Caco-2 (cell line): ENCODE data around the gene STAT5B. TPM values are rescaled to one million over a fixed set of nuclear protein-coding genes. Genes with fewer than 3 reads are reported as not detected.
"Not testable (repeated sequence)": the region's sequence is repeated elsewhere in the genome, so short reads cannot be mapped to it uniquely, and the experiment has no call there.

Experiments used
- BruUV-seq: library from RNA; stranded (reverse); fragments of 400-500 nt; replicated peaks from 2 replicates; lab custom pipeline; 2021; lab: Mats Ljungman, UMichigan
- CTCF ChIA-PET: fragments of 300-600 bp; sonication (Branson Sonifier 250); formaldehyde crosslinking; loops from one replicate; lab custom pipeline; 2022; ENCODE audit warnings: antibody characterized with exemption; lab: Charles Lee
- POLR2A ChIA-PET: fragments of 300-600 bp; sonication (Branson Sonifier 250); formaldehyde crosslinking; loops from one replicate; lab custom pipeline; 2022; ENCODE audit warnings: antibody characterized with exemption; lab: Charles Lee
- DNase-seq, 2 experiments: peaks; one replicate each; pipeline versions ENCODE4 v3.0.0 to v3.0.0-alpha.2; 2020 to 2022
- H3K27me3 ChIP-seq: replicated peaks from 2 replicates; pipeline ENCODE4 v1.6.0; 2011; ENCODE audit warnings: low read length; ENCODE audit not compliant: control insufficient read depth, insufficient read depth
- H3K36me3 ChIP-seq: 2 replicates; pipeline ENCODE4 v1.5.1; 2011; ENCODE audit warnings: low read length; ENCODE audit not compliant: control insufficient read depth, insufficient read depth
- H3K4me1 ChIP-seq: fragments of 250-450 bp; sonication (Bioruptor Pico); 2 replicates; pipeline ENCODE4 v1.5.1; 2020; ENCODE audit warnings: mild to moderate bottlenecking
- H3K4me3 ChIP-seq: 2 replicates; pipeline ENCODE4 v1.5.1; 2011; ENCODE audit warnings: low read depth, mild to moderate bottlenecking, control low read depth, low read length
- H3K9me3 ChIP-seq: fragments of 250-450 bp; sonication (Bioruptor Pico); 2 replicates; pipeline ENCODE4 v1.5.1; 2020; ENCODE audit warnings: mild to moderate bottlenecking, moderate library complexity
- H3K27ac Mint-ChIP-seq: one replicate; pipeline ENCODE4 v1.8.0; 2022; ENCODE audit warnings: mixed read lengths; ENCODE audit not compliant: unreplicated experiment
- H3K27me3 Mint-ChIP-seq: one replicate; pipeline ENCODE4 v1.8.0; 2022; ENCODE audit warnings: mixed read lengths; ENCODE audit not compliant: insufficient read depth, unreplicated experiment
- H3K36me3 Mint-ChIP-seq: one replicate; pipeline ENCODE4 v1.8.0; 2022; ENCODE audit warnings: mild to moderate bottlenecking, mixed read lengths; ENCODE audit not compliant: insufficient read depth, unreplicated experiment
- H3K4me1 Mint-ChIP-seq: one replicate; pipeline ENCODE4 v1.8.0; 2022; ENCODE audit warnings: low read depth, mixed read lengths; ENCODE audit not compliant: unreplicated experiment
- H3K4me3 Mint-ChIP-seq: one replicate; pipeline ENCODE4 v1.8.0; 2022; ENCODE audit warnings: mild to moderate bottlenecking, moderate library complexity, mixed read lengths; ENCODE audit not compliant: unreplicated experiment
- H3K9me3 Mint-ChIP-seq: one replicate; pipeline ENCODE4 v1.8.0; 2022; ENCODE audit warnings: mixed read lengths; ENCODE audit not compliant: unreplicated experiment
- CTCF ChIP-seq, 2 experiments: fragments of 200-600 bp in 1 of 2; IDR thresholded peaks; 1 replicate in 1 of 2; 2 replicates in 1 of 2; pipeline versions ENCODE4 v1.5.1 to v1.8.0; 2011 to 2022; ENCODE audit warnings: antibody characterized with exemption in 1 of 2, control low read depth in 1 of 2, inconsistent platforms in 1 of 2, low read depth in 1 of 2, low read length in 1 of 2, mild to moderate bottlenecking in 1 of 2, moderate library complexity in 1 of 2; ENCODE audit not compliant: insufficient read depth in 1 of 2, severe bottlenecking in 1 of 2, unreplicated experiment in 1 of 2
- intact Hi-C: fragments of 100-400 bp; cut with micrococcal nuclease; formaldehyde crosslinking; loops from one replicate; pipeline ENCODE4 v1.10.0; 2022; ENCODE audit not compliant: unreplicated experiment
- total RNA-seq: library from RNA; stranded (reverse); gene quantifications from 2 replicates; pipeline ENCODE4 v1.2.3, GENCODE V29; 2022

STAT5B gene
- total RNA-seq, 1 experiment from 2014 or later = 46.9 TPM

GRCh38 chr17:42210046-42210445 is 66.1 kb downstream of the STAT5B start:
- Mint-ChIP-seq H3K36me3 (peaks cover 37% of the 10 kb centered on the region), H3K4me1 (peaks cover 5% of the 10 kb centered on the region), H3K27ac (no peak overlapping the region), H3K4me3 (no peak overlapping the region), H3K9me3 (no peaks in the 10 kb centered on the region), H3K27me3 (no peaks in the 10 kb centered on the region)
- Histone ChIP-seq H3K27me3 (no peaks in the 10 kb centered on the region), H3K9me3 (no peaks in the 10 kb centered on the region), H3K4me3 (no peak overlapping the region), H3K4me1 (peaks cover 13% of the 10 kb centered on the region), H3K36me3 (no peaks in the 10 kb centered on the region; the same call in 1 of the 2 replicates)
- ChIA-PET POLR2A (no interaction called here), CTCF (no interaction called here)
- DNase-seq = no peak
- intact Hi-C loops = no loop called here
- BruUV-seq = no TSS peak
- TF ChIP-seq CTCF (IDR thresholded peaks at IDR 0.05; ENCODE audit: insufficient read depth in 1 of 2, low read depth in 1 of 2, low read length in 1 of 2, severe bottlenecking in 1 of 2, unreplicated experiment in 1 of 2) = no peak

GRCh38 chr17:42206153-42206612 is 70.0 kb downstream of the STAT5B start:
- H3K27ac Mint-ChIP-seq, H3K9me3 ChIP-seq, H3K4me1 ChIP-seq, CTCF ChIA-PET, H3K36me3 ChIP-seq, BruUV-seq, DNase-seq, H3K9me3 Mint-ChIP-seq, POLR2A ChIA-PET, H3K27me3 Mint-ChIP-seq, H3K4me3 Mint-ChIP-seq, H3K4me3 ChIP-seq, intact Hi-C loops, H3K27me3 ChIP-seq: not testable (repeated sequence)
- H3K36me3 Mint-ChIP-seq = peaks cover 60% of the 10 kb centered on the region
- peaks cover 12% of the 10 kb centered on the region for H3K4me1 Mint-ChIP-seq

- no peaks in the 10 kb centered on the region for H3K36me3 ChIP-seq
- H3K4me1 Mint-ChIP-seq = peaks cover 13% of the 10 kb centered on the region
- H3K27ac Mint-ChIP-seq = no peak overlapping the region
- DNase-seq = no peak
- intact Hi-C loops = no loop called here
- H3K4me3 Mint-ChIP-seq = no peak overlapping the region
- H3K9me3 ChIP-seq = no peaks in the 10 kb centered on the region
- H3K27me3 ChIP-seq = no peaks in the 10 kb centered on the region
- peaks cover 11% of the 10 kb centered on the region for H3K4me1 ChIP-seq
- TF ChIP-seq CTCF (IDR thresholded peaks at IDR 0.05; ENCODE audit: insufficient read depth in 1 of 2, low read depth in 1 of 2, low read length in 1 of 2, severe bottlenecking in 1 of 2, unreplicated experiment in 1 of 2) = no peak
- no peaks in the 10 kb centered on the region for H3K27me3 Mint-ChIP-seq
- H3K9me3 Mint-ChIP-seq = no peaks in the 10 kb centered on the region
- CTCF ChIA-PET = no interaction called here
- H3K4me3 ChIP-seq = no peak overlapping the region
- H3K36me3 Mint-ChIP-seq = peaks cover 48% of the 10 kb centered on the region
- POLR2A ChIA-PET = no interaction called here
- no TSS peak for BruUV-seq
These were observed 72.8 kb downstream of the STAT5B start for GRCh38 chr17:42203354-42203753.

- H3K36me3 ChIP-seq = no peaks in the 10 kb centered on the region
- no peaks in the 10 kb centered on the region for H3K27me3 ChIP-seq
- peaks cover 11% of the 10 kb centered on the region for H3K4me1 ChIP-seq
- no peak for TF ChIP-seq CTCF (IDR thresholded peaks at IDR 0.05; ENCODE audit: insufficient read depth in 1 of 2, low read depth in 1 of 2, low read length in 1 of 2, severe bottlenecking in 1 of 2, unreplicated experiment in 1 of 2)
- DNase-seq = no peak
- Mint-ChIP-seq H3K27me3 (no peaks in the 10 kb centered on the region), H3K9me3 (no peaks in the 10 kb centered on the region), H3K27ac (no peak overlapping the region), H3K36me3 (peaks cover 46% of the 10 kb centered on the region), H3K4me1 (peaks cover 13% of the 10 kb centered on the region), H3K4me3 (no peak overlapping the region)
- POLR2A ChIA-PET = no interaction called here
- CTCF ChIA-PET = no interaction called here
- no peaks in the 10 kb centered on the region for H3K9me3 ChIP-seq
- no TSS peak for BruUV-seq
- intact Hi-C loops = no loop called here
- H3K4me3 ChIP-seq = no peak overlapping the region
These were observed 73.5 kb downstream of the STAT5B start for GRCh38 chr17:42202696-42203095.
